Kidney epithelial cell (primary cell): ENCODE measurements around the gene EIF2B5. TPM values are rescaled to one million over a fixed set of nuclear protein-coding genes. Genes with fewer than 3 reads are reported as not detected.
"Not testable (repeated sequence)": the region's sequence is repeated elsewhere in the genome, so short reads cannot be mapped to it uniquely, and the experiment has no call there.

Experiments
- DNase-seq: peaks from one replicate; pipeline ENCODE4 v3.0.0-alpha.2; 2010; ENCODE audit warnings: low read depth
- H3K27me3 ChIP-seq: 2 replicates; pipeline ENCODE4 v1.6.0; 2011; ENCODE audit warnings: low read length; ENCODE audit not compliant: control insufficient read depth, insufficient read depth
- H3K36me3 ChIP-seq: 2 replicates; pipeline ENCODE4 v1.5.1; 2011; ENCODE audit warnings: low read length; ENCODE audit not compliant: control insufficient read depth, insufficient read depth
- H3K4me3 ChIP-seq: 2 replicates; pipeline ENCODE4 v1.5.1; 2011; ENCODE audit warnings: low read depth, mild to moderate bottlenecking, control low read depth, low read length
- total RNA-seq: library from RNA; depleted of rRNA; stranded (reverse); fragments of >200 nt; gene quantifications from 2 replicates; pipeline ENCODE4 v1.2.3, GENCODE V29; 2015
- TF ChIP-seq, protein P1 (sequence below): IDR thresholded peaks from 2 replicates; pipeline ENCODE4 v1.5.1; 2011; ENCODE audit warnings: mild to moderate bottlenecking, moderate library complexity, low read length, control low read depth, inconsistent platforms; ENCODE audit not compliant: insufficient read depth, poor library complexity, severe bottlenecking

The EIF2B5 gene
- total RNA-seq, 1 donor from 2014 or later, result 33.8 TPM

DNA sequence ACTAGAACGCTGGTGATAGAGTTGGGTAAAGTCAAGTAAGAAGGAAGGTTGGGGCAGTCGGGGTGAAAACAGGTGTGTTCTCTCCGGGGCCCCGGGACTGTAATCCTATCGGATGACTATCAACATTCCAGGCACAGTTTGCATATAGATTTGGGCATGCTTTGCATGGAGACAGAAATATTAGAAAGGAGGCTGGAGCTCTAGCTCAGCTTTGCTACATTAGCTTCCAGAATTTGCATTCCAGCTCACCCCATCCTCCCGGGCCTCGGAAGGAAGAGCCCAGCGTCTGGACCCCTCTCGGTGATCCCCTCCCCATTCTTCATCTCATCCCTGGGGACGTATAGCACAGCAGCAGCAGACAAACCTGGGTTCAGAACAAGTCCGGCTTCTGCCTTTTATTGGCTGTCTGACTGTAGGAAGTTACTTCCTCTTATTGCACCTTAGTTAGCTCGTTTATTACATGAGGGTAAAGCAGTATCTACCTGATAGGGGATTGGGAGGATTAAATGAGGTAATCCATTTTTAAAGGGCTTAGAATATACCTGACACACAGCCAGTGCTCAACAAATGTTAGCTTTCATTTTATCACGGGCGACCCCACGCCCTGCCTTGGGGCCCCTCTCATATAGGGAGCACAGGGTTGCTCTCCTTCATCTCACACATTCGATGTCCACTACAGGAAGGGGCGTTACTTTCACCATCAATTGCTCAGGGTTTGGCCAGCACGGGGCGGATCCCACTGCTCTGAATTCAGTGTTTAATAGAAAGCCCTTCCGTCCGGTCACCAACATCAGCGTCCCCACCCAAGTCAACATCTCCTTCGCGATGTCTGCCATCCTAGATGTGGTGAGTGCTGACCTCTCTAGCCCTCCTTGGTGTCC, 35.1 kb upstream of the EIF2B5 start:
- H3K36me3 ChIP-seq, result no peaks in the 10 kb centered on the region
- H3K4me3 ChIP-seq, result no peak overlapping the region
- no peaks in the 10 kb centered on the region for H3K27me3 ChIP-seq
- TF ChIP-seq, protein P1, sequence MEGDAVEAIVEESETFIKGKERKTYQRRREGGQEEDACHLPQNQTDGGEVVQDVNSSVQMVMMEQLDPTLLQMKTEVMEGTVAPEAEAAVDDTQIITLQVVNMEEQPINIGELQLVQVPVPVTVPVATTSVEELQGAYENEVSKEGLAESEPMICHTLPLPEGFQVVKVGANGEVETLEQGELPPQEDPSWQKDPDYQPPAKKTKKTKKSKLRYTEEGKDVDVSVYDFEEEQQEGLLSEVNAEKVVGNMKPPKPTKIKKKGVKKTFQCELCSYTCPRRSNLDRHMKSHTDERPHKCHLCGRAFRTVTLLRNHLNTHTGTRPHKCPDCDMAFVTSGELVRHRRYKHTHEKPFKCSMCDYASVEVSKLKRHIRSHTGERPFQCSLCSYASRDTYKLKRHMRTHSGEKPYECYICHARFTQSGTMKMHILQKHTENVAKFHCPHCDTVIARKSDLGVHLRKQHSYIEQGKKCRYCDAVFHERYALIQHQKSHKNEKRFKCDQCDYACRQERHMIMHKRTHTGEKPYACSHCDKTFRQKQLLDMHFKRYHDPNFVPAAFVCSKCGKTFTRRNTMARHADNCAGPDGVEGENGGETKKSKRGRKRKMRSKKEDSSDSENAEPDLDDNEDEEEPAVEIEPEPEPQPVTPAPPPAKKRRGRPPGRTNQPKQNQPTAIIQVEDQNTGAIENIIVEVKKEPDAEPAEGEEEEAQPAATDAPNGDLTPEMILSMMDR, result no peak
- no peak for DNase-seq

DNA sequence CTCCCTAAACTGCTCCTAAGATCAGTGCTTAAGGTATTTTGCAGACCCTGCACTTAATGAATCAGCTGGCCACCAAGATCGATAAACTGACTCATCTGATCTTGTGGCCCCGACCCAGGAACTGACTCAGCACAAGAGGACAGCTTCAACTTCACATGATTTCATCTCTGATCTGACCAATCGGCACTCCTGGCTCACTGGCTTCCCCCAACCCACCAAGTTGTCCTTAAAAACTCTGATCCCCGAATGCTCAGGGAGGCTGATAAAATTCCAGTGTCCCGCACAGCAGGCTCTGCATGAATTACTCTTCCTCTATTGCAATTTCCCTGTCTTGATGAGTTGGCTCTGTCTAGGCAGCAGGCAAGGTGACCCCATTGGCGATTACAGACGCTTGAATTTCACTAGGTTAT, 24.8 kb upstream of the EIF2B5 start:
- Histone ChIP-seq H3K36me3 (no peaks in the 10 kb centered on the region), H3K4me3 (no peak overlapping the region), H3K27me3 (no peaks in the 10 kb centered on the region)
- TF ChIP-seq, protein P1, result no peak
- DNase-seq, result no peak

DNA sequence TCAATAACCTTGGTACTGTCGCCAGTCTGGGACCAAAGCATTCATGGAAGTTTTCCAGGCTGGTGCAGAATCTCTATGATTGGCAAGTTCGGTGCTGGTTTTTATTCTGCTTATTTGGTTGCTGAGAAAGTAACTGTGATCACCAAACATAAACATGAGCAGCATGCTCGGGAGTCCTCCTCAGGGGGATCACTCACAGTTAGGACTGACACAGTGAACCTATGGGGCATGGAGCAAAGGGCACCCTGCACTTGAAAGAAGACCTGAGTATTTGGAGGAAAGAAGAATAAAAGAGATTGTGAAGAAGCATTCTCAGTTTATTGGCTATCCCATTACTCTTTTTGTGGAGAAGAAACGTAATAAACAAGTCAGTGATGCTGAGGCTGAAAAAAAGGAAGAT, 19.1 kb upstream of the EIF2B5 start:
- no peaks in the 10 kb centered on the region for H3K27me3 ChIP-seq
- no peak for DNase-seq
- H3K4me3 ChIP-seq, result no peak overlapping the region
- TF ChIP-seq, protein P1, result no peak
- no peaks in the 10 kb centered on the region for H3K36me3 ChIP-seq

DNA sequence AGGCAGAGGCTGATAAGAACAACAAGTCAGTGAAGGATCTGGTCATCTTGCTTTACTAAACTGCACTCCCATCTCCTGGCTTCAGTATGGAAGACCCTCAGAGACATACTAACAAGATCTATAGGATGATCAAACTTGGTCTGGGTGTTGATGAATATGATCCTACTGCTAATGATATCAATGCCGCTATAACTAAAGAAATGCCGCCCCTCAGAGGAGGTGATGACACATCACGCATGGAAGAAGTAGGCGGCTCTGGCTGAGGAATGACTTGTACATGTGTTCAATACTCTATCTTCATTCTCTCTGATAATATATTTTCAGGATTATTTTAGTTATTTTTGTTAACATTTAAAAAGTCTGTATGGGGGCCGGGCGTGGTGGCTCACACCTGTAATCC, 17.5 kb upstream of the EIF2B5 start:
- no peaks in the 10 kb centered on the region for H3K36me3 ChIP-seq
- no peak for DNase-seq
- no peaks in the 10 kb centered on the region for H3K27me3 ChIP-seq
- TF ChIP-seq, protein P1, result no peak
- H3K4me3 ChIP-seq, result no peak overlapping the region

DNA sequence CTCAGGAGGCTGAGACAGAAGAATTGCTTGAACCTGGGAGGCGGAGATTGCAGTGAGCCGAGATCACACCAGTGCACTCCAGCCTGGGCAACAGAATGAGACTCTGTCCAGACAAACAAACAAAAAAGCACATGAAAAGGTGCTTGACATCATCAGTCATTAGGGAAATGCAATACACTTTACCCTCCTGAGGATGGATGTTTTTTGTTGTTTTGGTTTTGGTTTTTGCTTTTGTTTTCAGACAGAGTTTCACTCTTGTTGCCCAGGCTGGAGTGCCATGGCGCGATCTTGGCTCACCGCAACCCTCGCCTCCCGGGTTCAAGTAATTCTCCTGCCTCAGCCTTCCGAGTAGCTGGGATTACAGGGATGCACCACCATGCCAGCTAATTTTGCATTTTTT, 14.1 kb upstream of the EIF2B5 start:
- H3K27me3 ChIP-seq, H3K4me3 ChIP-seq, H3K36me3 ChIP-seq, DNase-seq: not testable (repeated sequence)

DNA sequence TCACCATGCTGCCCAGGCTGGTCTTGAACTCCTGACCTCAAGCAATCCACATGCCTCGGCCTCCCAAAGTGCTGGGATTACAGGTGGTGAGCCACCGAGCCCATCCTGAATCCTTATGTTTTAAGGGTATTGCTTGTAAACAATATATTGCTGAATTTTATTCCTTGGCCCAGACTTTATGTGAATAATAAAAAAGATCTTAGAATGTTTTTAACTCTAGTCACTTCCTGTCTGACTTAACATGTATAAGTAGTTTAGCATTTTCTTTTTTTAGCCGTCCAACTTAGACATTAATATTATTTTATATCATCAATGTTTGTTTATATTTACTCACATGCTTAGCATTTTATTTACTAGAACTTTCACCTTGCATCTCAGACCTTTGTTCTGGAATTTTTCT, 9.2 kb upstream of the EIF2B5 start:
- H3K4me3 ChIP-seq, result no peak overlapping the region
- H3K36me3 ChIP-seq, result no peaks in the 10 kb centered on the region
- TF ChIP-seq, protein P1, result no peak
- H3K27me3 ChIP-seq, result no peaks in the 10 kb centered on the region
- no peak for DNase-seq
